HCT116 (cell line): ENCODE results near the gene TBC1D4.

Experiments
- CBX3 ChIP-seq: IDR thresholded peaks from 2 replicates; pipeline ENCODE4 v1.6.1; 2012; ENCODE audit warnings: low read depth
- JUND ChIP-seq: IDR thresholded peaks from 2 replicates; pipeline ENCODE4 v1.6.1; 2012
- POLR2A ChIP-seq: IDR thresholded peaks from 2 replicates; pipeline ENCODE4 v1.7.0; 2011; ENCODE audit warnings: borderline replicate concordance; ENCODE audit not compliant: insufficient read depth, insufficient read length; ENCODE audit errors: extremely low read depth
- RAD21 ChIP-seq: IDR thresholded peaks from 2 replicates; pipeline ENCODE4 v1.6.1; 2012; ENCODE audit warnings: low read depth, mild to moderate bottlenecking
- YY1 ChIP-seq: IDR thresholded peaks from 2 replicates; pipeline ENCODE4 v1.6.1; 2011; ENCODE audit warnings: low read length, low read depth, moderate library complexity, mild to moderate bottlenecking; ENCODE audit not compliant: insufficient replicate concordance; ENCODE audit errors: extremely low read depth
- ZNF274 ChIP-seq: fragments of 200-500 bp; sonication (Bioruptor generic); IDR thresholded peaks from 2 replicates; pipeline ENCODE4 v1.6.1; 2014; ENCODE audit warnings: mild to moderate bottlenecking, low read depth, low read length, inconsistent platforms
- TF ChIP-seq, protein P1 (sequence below), 3 experiments: fragments of 200-600 bp in 1 of 3; sonication (generic) in 1 of 3; IDR thresholded peaks in 2 of 3; conservative IDR thresholded peaks in 1 of 3; 2 replicates each; pipeline ENCODE4 v1.5.1; 2012 to 2017; ENCODE audit warnings: low read depth in 2 of 3, low read length in 2 of 3, antibody characterized with exemption in 1 of 3, borderline replicate concordance in 1 of 3, control low read depth in 1 of 3, mild to moderate bottlenecking in 1 of 3, mixed read lengths in 1 of 3, mixed run types in 1 of 3, moderate library complexity in 1 of 3; ENCODE audit not compliant: insufficient read depth in 1 of 3

DNA sequence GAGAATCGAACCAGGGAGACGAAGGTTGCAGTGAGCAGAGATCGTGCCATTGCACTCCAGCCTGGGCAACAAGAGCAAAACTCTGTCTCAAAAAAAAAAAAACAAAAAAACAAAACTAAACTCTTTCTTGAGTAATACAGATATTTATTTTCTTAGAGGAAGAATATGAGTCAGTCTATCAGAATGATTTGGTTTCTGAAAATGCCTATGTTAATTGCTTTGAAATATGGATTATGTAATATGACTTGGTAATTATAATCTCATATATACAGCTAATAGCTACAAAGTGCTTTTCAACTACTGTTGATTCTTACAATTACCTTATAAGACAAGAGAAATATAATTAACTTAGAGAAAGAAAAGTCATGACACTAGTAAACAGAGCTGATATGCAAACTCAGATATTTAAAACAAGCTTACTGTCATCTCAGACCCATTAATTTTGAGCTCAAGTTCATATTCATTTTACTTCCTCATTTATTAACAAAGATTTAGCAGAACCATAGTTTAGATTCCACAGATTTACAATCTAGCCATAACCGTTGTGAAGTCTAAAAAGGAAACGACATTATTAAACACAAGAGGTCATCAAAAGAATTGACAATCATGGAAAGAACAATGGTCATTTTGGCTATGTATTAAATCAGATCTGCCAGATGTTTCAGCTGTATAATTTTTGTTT is 88.0 kb downstream of the TBC1D4 start:
- TF ChIP-seq, protein P1, sequence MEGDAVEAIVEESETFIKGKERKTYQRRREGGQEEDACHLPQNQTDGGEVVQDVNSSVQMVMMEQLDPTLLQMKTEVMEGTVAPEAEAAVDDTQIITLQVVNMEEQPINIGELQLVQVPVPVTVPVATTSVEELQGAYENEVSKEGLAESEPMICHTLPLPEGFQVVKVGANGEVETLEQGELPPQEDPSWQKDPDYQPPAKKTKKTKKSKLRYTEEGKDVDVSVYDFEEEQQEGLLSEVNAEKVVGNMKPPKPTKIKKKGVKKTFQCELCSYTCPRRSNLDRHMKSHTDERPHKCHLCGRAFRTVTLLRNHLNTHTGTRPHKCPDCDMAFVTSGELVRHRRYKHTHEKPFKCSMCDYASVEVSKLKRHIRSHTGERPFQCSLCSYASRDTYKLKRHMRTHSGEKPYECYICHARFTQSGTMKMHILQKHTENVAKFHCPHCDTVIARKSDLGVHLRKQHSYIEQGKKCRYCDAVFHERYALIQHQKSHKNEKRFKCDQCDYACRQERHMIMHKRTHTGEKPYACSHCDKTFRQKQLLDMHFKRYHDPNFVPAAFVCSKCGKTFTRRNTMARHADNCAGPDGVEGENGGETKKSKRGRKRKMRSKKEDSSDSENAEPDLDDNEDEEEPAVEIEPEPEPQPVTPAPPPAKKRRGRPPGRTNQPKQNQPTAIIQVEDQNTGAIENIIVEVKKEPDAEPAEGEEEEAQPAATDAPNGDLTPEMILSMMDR (IDR thresholded peaks at IDR 0.05 in 2 of 3, conservative IDR thresholded peaks at IDR 0.05 in 1 of 3; ENCODE audit: borderline replicate concordance in 1 of 3, insufficient read depth in 1 of 3, low read depth in 2 of 3, low read length in 2 of 3): no peak
- TF ChIP-seq YY1: no peak
- no peak for TF ChIP-seq ZNF274
- no peak for TF ChIP-seq JUND
- TF ChIP-seq RAD21: no peak
- no peak for TF ChIP-seq CBX3
- no peak for TF ChIP-seq POLR2A
